A549 (cell line): ENCODE results near the gene PRSS56. TPM values are rescaled to one million over a fixed set of nuclear protein-coding genes. Genes with fewer than 3 reads are reported as not detected.

Experiments
- ATAC-seq, 2 experiments: fragments of 200-7000 bp in 1 of 2; fragments of >200 bp in 1 of 2; cut with Nextera tagmentation in 1 of 2; cut with Tn5 transposase in 1 of 2; 3 replicates each; pipeline versions ENCODE4 v1.8.0 to v1.9.1; 2018 to 2020; ENCODE audit warnings: mild to moderate bottlenecking in 1 of 2, moderate library complexity in 1 of 2
- CTCF ChIA-PET: fragments of 300-600 bp; sonication (Branson Sonifier 250); formaldehyde crosslinking; extraction: SDS; loops from one replicate; lab custom pipeline; 2021; ENCODE audit warnings: antibody characterized with exemption, inconsistent platforms; lab: Yijun Ruan, JAX
- POLR2A ChIA-PET: fragments of 350-600 bp; formaldehyde crosslinking; extraction: SDS; loops from one replicate; lab custom pipeline; 2021; ENCODE audit warnings: antibody characterized with exemption, inconsistent platforms; lab: Yijun Ruan, JAX
- DNase-seq, 2 experiments: peaks; one replicate each; pipeline versions ENCODE4 v3.0.0 to v3.0.0-alpha.2; 2011 to 2016; ENCODE audit warnings: low read depth in 1 of 2, low spot score in 1 of 2
- FAIRE-seq: peaks from 2 replicates; lab custom pipeline; 2011; peaks lifted over from hg19 to GRCh38; lab: Jason Lieb, UNC
- H3K27ac ChIP-seq, 2 experiments: fragments of >200 bp; sonication (Bioruptor Twin); formaldehyde crosslinking; 3 replicates each; pipeline ENCODE4 v1.5.1; 2016 to 2017
- H3K4me1 ChIP-seq: fragments of >200 bp; sonication (Bioruptor Twin); formaldehyde crosslinking; 3 replicates; pipeline ENCODE4 v1.6.1; 2016
- H3K4me2 ChIP-seq: fragments of >200 bp; sonication (Bioruptor Twin); formaldehyde crosslinking; 3 replicates; pipeline ENCODE4 v1.6.1; 2016
- H3K4me3 ChIP-seq: fragments of >200 bp; sonication (Bioruptor Twin); formaldehyde crosslinking; 3 replicates; pipeline ENCODE4 v1.5.1; 2016
- H3K9me3 ChIP-seq: fragments of >200 bp; sonication (Bioruptor Twin); formaldehyde crosslinking; 3 replicates; pipeline ENCODE4 v1.6.1; 2016
- BCL3 ChIP-seq: fragments of >200 bp; sonication (Bioruptor Twin); formaldehyde crosslinking; IDR thresholded peaks from 3 replicates; pipeline ENCODE4 v1.6.1; 2016
- BHLHE40 ChIP-seq: IDR thresholded peaks from 2 replicates; pipeline ENCODE4 v1.6.1; 2012; ENCODE audit warnings: low read depth, low read length, inconsistent platforms
- CHD2 ChIP-seq: fragments of 150-350 bp; IDR thresholded peaks from 2 replicates; pipeline ENCODE4 v1.6.1; 2014; ENCODE audit warnings: low read length; ENCODE audit not compliant: partially characterized antibody
- CTCF ChIP-seq: fragments of >200 bp; sonication (Bioruptor Twin); formaldehyde crosslinking; IDR thresholded peaks from 3 replicates; pipeline ENCODE4 v1.5.1; 2016
- FOSL2 ChIP-seq, 2 experiments: fragments of 450-650 bp in 1 of 2; fragments of >200 bp in 1 of 2; sonication (Bioruptor Twin) in 1 of 2; formaldehyde crosslinking; IDR thresholded peaks; 2 replicates each; pipeline versions ENCODE4 v1.5.0 to v1.6.1; 2016 to 2020; ENCODE audit warnings: mild to moderate bottlenecking in 1 of 2, moderate library complexity in 1 of 2
- FOXS1 ChIP-seq: fragments of 250-450 bp; sonication (Bioruptor Pico); IDR thresholded peaks from 2 replicates; pipeline ENCODE4 v1.5.0; 2020; ENCODE audit warnings: mild to moderate bottlenecking, moderate library complexity
- GATA3 ChIP-seq: IDR thresholded peaks from 2 replicates; pipeline ENCODE4 v1.6.1; 2012; ENCODE audit warnings: borderline replicate concordance
- HDAC2 ChIP-seq: fragments of 200-600 bp; sonication (generic); IDR thresholded peaks from 2 replicates; pipeline ENCODE4 v1.6.1; 2016
- HEYL ChIP-seq: fragments of 250-450 bp; sonication (Bioruptor Pico); IDR thresholded peaks from 2 replicates; pipeline ENCODE4 v1.8.0; 2021; ENCODE audit warnings: mild to moderate bottlenecking, moderate library complexity
- HMGXB4 ChIP-seq: fragments of 250-450 bp; sonication (Bioruptor Pico); IDR thresholded peaks from 2 replicates; pipeline ENCODE4 v1.5.0; 2021; ENCODE audit warnings: mild to moderate bottlenecking, moderate library complexity, borderline replicate concordance
- HOXA7 ChIP-seq: fragments of 250-450 bp; sonication (Bioruptor Pico); IDR thresholded peaks from 2 replicates; pipeline ENCODE4 v1.5.0; 2020; ENCODE audit warnings: mild to moderate bottlenecking, moderate library complexity
- HOXB13 ChIP-seq: fragments of 250-450 bp; sonication (Bioruptor Pico); IDR thresholded peaks from 2 replicates; pipeline ENCODE4 v1.5.0; 2020; ENCODE audit warnings: low read depth, mild to moderate bottlenecking, moderate library complexity
- MAX ChIP-seq: IDR thresholded peaks from 2 replicates; pipeline ENCODE4 v1.6.1; 2012
- MAZ ChIP-seq: fragments of 150-350 bp; IDR thresholded peaks from 2 replicates; pipeline ENCODE4 v1.6.1; 2014; ENCODE audit warnings: antibody characterized with exemption, low read depth, low read length, borderline replicate concordance
- NFE2L2 ChIP-seq: fragments of 150-350 bp; conservative IDR thresholded peaks from 2 replicates; pipeline ENCODE4 v1.6.1; 2014; ENCODE audit warnings: low read length
- NR3C1 ChIP-seq: fragments of >200 bp; sonication (Bioruptor Twin); formaldehyde crosslinking; IDR thresholded peaks from 3 replicates; pipeline ENCODE4 v1.6.1; 2017
- POLR2A ChIP-seq: IDR thresholded peaks from 2 replicates; pipeline ENCODE4 v1.6.1; 2012; ENCODE audit warnings: mild to moderate bottlenecking, low read length
- RAD21 ChIP-seq, 2 experiments: fragments of >200 bp in 1 of 2; sonication (Bioruptor Twin) in 1 of 2; formaldehyde crosslinking in 1 of 2; IDR thresholded peaks in 1 of 2; conservative IDR thresholded peaks in 1 of 2; 2 replicates in 1 of 2; 3 replicates in 1 of 2; pipeline ENCODE4 v1.6.1; 2012 to 2018; ENCODE audit warnings: inconsistent platforms in 1 of 2
- RARB ChIP-seq: fragments of 250-450 bp; sonication (Bioruptor Pico); IDR thresholded peaks from 2 replicates; pipeline ENCODE4 v1.8.0; 2021; ENCODE audit warnings: mild to moderate bottlenecking, moderate library complexity
- RFX5 ChIP-seq: fragments of 450-650 bp; IDR thresholded peaks from 2 replicates; pipeline ENCODE4 v1.7.1; 2014; ENCODE audit warnings: antibody characterized with exemption, mild to moderate bottlenecking, moderate library complexity
- RNF2 ChIP-seq: fragments of 200-600 bp; sonication (generic); IDR thresholded peaks from 2 replicates; pipeline ENCODE4 v1.6.1; 2016; ENCODE audit warnings: low read depth, mild to moderate bottlenecking, antibody characterized with exemption, moderate library complexity, borderline replicate concordance
- SMC3 ChIP-seq: fragments of >200 bp; sonication (Bioruptor Twin); formaldehyde crosslinking; IDR thresholded peaks from 3 replicates; pipeline ENCODE4 v1.6.1; 2018; ENCODE audit warnings: inconsistent platforms
- SREBF2 ChIP-seq: fragments of 450-650 bp; IDR thresholded peaks from 2 replicates; pipeline ENCODE4 v1.6.1; 2014; ENCODE audit warnings: mild to moderate bottlenecking, moderate library complexity
- USF2 ChIP-seq: fragments of 450-650 bp; IDR thresholded peaks from 2 replicates; pipeline ENCODE4 v1.6.1; 2014; ENCODE audit warnings: antibody characterized with exemption
- ZC3H11A ChIP-seq: fragments of 450-650 bp; IDR thresholded peaks from 2 replicates; pipeline ENCODE4 v1.6.1; 2014; ENCODE audit warnings: antibody characterized with exemption, mild to moderate bottlenecking
- ZNF302 ChIP-seq: fragments of 250-450 bp; sonication (Bioruptor Pico); IDR thresholded peaks from 2 replicates; pipeline ENCODE4 v1.9.0; 2021; ENCODE audit warnings: inconsistent platforms, mild to moderate bottlenecking, moderate library complexity
- ZSCAN20 ChIP-seq: fragments of 250-450 bp; sonication (Bioruptor Pico); IDR thresholded peaks from 2 replicates; pipeline ENCODE4 v1.8.0; 2022; ENCODE audit warnings: mild to moderate bottlenecking, moderate library complexity
- WGBS: methylation state at CpG from one replicate; pipeline ENCODE4 v1.1.6; 2017; ENCODE audit errors: missing lambda C conversion rate; 5-methylcytosine and 5-hydroxymethylcytosine counted together
- polyA plus RNA-seq, 4 experiments: library from polyadenylated mRNA; depleted of rRNA in 3 of 4; stranded (reverse); fragments of >200 nt; fragmentation: RNase III in 1 of 4; extraction: RNeasy Plus Mini Kit Qiagen cat#74134 plus additional on column Dnase treatment in 1 of 4; gene quantifications; 2 replicates in 3 of 4; 3 replicates in 1 of 4; pipeline ENCODE4 v1.2.3, GENCODE V29; 2011 to 2017

PRSS56 gene
- polyA plus RNA-seq, 2 of the 4 experiments (the other 2 are of a cell fraction): not detected

GRCh38 chr2:232480201-232481190 is 39.7 kb upstream of the PRSS56 start (continued):
- no peak for TF ChIP-seq CTCF
- TF ChIP-seq RARB: no peak
- TF ChIP-seq POLR2A: no peak
- TF ChIP-seq SMC3: no peak
- TF ChIP-seq CHD2: no peak

GRCh38 chr2:232481322-232482140 is 38.7 kb upstream of the PRSS56 start:
- ATAC-seq: no peak
- CTCF ChIA-PET: interaction anchor here (1.2 to 1.5 kb wide), 4 partner anchors 8 to 41 kb away, joined by 3 to 4 read pairs (median 3); no protein-coding TSS in a partner anchor
- H3K27ac ChIP-seq: no peak overlapping the region
- no peak overlapping the region for H3K4me3 ChIP-seq
- H3K4me1 ChIP-seq: no peaks in the 10 kb centered on the region
- POLR2A ChIA-PET: no interaction called here
- 77% methylated on average over 27 of the region's 29 CpGs for WGBS
- H3K9me3 ChIP-seq: no peaks in the 10 kb centered on the region
- FAIRE-seq: no peak
- TF ChIP-seq BHLHE40: no peak
- TF ChIP-seq HEYL (CRISPR knock-in tag): no peak
- no peak for TF ChIP-seq ZC3H11A
- TF ChIP-seq HOXB13: no peak
- no peak for TF ChIP-seq NFE2L2
- TF ChIP-seq RNF2: no peak
- TF ChIP-seq FOSL2 (IDR thresholded peaks at IDR 0.05): no peak
- TF ChIP-seq FOSL2 (CRISPR knock-in tag; IDR thresholded peaks at IDR 0.05): no peak
- TF ChIP-seq GATA3: no peak
- TF ChIP-seq ZNF302 (CRISPR knock-in tag): no peak
- TF ChIP-seq HMGXB4 (CRISPR knock-in tag): no peak
- no peak for TF ChIP-seq NR3C1
- TF ChIP-seq SREBF2: no peak
- DNase-seq: no peak
- H3K4me2 ChIP-seq: no peak overlapping the region

GRCh38 chr2:232482301-232483238 is 37.6 kb upstream of the PRSS56 start:
- 54% methylated on average over 23 of the region's 31 CpGs for WGBS
- CTCF ChIA-PET: interaction anchor here (0.7 to 1.5 kb wide), 5 partner anchors 9 to 40 kb away, joined by 3 to 4 read pairs (median 3); no protein-coding TSS in a partner anchor
- Histone ChIP-seq H3K4me3 (no peak overlapping the region), H3K9me3 (no peaks in the 10 kb centered on the region), H3K4me1 (peaks cover 6% of the 10 kb centered on the region; the same call in 1 of the 3 replicates), H3K27ac (no peak overlapping the region), H3K4me2 (no peak overlapping the region)
- no peak for ATAC-seq
- no peak for FAIRE-seq
- no peak for DNase-seq
- POLR2A ChIA-PET: no interaction called here
- TF ChIP-seq HOXA7 (no peak), USF2 (no peak), NFE2L2 (no peak), BCL3 (no peak), ZSCAN20 (CRISPR knock-in tag) (no peak), RFX5 (no peak), FOXS1 (CRISPR knock-in tag) (no peak), RAD21 (conservative IDR thresholded peaks at IDR 0.05 in 1 of 2, IDR thresholded peaks at IDR 0.05 in 1 of 2) (no peak), HDAC2 (no peak), MAX (no peak), MAZ (no peak)
